Inferior parietal cortex (tissue), 1 donor: ENCODE results near the gene ATP5MG.
A peak's percentile ranks its signal among the peaks of the same experiment; 100 is the strongest.
"Not testable (repeated sequence)": the region's sequence is repeated elsewhere in the genome, so short reads cannot be mapped to it uniquely, and the experiment has no call there.

Experiments
- DNase-seq: peaks from one replicate; pipeline ENCODE4 v3.0.0-alpha.2; 2016; ENCODE audit errors: extremely low spot score

Gene ATP5MG

DNA sequence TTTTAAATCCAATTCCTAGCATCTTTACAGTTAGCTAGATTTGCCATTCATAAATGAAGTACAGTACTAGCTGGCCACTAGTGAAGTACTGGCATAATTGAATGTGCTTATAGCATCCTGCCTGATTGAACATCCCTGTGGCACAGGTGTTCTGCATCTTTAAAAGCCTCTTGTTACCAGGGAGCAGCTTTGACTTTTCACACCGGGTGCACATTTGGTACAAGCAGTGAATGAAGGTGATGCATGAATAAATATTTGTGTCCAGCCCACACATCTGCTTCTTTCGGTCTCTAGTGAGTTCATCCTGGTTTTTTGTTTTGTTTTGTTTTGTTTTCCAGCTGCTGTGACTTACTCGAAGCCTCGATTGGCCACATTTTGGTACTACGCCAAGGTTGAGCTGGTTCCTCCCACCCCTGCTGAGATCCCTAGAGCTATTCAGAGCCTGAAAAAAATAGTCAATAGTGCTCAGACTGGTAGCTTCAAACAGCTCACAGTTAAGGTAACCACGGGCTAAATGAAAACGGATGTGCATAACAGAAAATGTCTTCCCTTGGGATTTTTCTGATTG lies 5.3 kb downstream of the ATP5MG start:
- no peak for DNase-seq

DNA sequence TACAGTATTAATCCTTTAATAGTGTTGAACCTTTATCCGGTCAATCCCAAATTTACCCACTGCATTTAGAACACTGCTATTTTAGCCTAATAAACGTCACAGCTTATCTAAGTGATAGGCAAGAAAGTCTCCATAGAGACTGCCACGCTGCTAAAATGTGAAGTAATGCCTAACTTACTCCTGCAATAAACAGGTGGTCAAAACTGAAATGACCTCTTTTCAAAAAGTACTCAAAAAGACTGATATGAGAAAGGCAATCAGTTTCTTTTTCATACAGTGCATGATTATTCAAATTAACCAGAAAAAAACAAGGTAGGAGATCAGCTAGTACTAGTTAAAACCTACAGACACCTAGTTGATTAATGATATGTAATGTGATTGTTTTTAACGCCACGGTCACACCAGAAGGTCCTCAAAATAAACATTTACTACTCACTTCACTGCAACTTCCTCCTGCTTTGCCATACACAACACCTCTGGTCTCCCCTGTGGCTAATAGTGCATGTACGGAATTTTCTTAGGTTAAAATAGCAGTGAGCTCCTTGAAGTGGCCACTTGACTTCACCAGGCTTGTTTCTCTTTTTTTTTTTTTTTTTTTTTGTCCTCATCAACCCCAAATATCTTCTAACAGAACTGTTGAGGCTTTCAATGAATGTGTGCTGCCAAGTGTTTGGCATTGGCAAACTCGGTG lies 8.8 kb downstream of the ATP5MG start:
- no peak for DNase-seq

DNA sequence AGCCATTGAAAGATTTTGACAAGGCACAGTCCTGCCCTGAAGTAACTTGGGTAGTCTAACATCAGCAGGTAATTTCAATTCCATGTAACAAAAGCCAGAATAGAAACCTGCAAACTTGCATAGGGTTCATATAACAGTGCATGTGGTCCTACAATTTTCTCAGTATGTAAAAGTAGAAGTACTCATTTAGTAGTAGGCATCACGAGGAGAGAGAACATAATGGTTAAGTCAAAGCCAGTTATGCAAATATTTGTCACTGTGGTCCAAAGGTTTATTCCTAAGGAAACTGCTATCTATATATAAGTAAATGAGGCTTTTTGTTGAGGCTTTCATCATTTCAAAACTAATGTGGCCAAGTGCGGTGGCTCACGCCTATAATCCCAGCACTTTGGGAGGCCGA lies 10.1 kb downstream of the ATP5MG start:
- no peak for DNase-seq

DNA sequence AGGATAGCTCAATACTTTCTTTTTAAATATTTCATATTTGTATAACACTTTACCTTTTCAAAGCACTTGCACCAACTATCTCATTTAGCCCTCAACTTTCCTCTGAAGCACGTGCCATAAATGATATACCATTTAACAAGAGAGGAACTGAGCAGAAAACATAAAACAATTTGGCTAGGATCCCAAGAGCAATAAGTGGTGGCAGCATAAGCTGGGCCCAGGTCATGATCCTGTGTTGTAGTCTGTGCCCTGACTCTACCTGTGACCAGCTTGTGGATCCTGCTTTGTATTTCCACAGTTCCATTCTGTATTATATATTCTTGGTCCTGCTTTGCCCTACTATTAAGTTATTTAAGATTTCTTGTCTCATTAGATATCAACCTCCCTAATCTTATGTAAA lies 11.5 kb downstream of the ATP5MG start:
- DNase-seq = no peak

DNA sequence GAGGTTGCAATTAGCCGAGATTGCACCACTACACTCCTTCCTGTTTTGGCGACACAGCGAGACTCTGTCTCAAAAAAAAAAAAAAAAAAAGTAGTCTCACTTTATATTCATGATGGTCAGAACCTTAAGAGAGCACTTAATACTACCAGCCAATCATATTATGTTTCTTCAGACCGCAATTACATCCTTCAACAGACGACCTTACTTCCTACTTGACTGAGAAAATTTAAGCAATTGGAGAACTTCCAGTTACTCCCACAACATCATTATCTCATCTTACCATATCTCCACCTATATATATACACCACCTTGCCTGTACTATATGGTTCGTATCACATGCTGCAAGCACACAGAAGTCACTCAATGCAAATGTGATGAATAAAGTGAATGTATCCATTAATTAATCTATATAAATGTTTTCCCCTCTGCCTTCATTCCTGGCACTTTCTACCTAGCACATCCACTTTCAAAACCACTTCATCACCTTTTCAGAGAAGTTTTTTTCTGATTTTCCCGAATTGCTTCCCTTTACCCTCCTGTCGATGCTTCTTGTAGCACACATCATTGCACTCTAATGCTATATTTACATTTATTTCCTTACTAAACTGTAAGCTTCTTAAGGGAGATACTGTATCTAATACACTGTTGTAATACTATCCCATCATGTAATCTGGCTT lies 13.8 kb downstream of the ATP5MG start:
- no peak for DNase-seq

DNA sequence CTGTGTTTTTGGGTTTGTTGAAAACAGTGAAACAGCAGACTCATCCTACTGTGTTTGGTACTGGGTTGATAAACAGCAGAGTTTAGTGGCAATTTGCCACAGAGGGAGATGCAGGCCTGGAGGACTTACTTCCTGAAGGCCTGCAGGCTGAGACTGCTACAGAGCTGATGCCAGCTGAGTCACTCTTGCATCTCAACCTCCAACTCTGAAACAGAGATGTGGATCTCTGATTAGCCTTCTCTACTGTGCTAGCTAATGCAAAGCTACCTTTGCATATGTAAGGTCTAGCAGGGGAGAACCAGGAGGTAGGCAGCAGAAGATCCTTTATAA lies 14.3 kb downstream of the ATP5MG start:
- peak; percentile 59 for DNase-seq

DNA sequence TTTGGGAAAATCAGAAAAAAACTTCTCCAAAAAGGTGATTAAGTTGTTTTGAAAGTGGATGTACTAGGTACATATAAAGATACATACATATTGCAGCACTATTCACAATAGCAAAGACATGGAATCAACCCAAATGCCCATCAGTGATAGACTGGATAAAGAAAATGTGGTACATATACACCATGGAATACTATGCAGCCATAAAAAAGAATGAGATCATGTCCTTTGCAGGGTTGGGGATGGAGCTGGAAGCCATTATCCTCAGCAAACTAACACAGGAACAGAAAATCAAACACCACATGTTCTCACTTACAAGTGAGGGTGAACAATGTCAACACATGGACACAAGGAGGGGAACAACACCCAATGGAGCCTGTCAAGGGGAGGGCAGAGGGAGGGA lies 15.5 kb downstream of the ATP5MG start:
- DNase-seq = not testable (repeated sequence)

DNA sequence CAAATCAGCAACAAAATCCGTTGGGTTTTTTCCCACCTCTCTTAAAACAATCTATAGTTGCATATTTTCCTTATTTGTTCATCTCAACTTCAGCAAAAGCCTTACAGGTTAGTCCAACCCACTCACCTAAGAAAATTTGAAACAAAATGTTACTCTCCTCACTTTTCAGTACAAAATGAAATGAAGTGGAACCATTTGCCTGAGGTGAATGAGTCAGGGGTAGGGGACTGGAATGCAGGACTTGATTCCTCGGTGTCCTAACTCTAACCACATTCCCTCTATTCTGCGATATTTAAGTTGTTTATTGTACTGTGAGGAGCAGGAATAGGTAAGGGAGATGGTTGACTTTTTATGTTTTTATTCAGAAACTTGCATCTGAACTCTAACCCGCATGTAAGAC lies 16.4 kb downstream of the ATP5MG start:
- no peak for DNase-seq

DNA sequence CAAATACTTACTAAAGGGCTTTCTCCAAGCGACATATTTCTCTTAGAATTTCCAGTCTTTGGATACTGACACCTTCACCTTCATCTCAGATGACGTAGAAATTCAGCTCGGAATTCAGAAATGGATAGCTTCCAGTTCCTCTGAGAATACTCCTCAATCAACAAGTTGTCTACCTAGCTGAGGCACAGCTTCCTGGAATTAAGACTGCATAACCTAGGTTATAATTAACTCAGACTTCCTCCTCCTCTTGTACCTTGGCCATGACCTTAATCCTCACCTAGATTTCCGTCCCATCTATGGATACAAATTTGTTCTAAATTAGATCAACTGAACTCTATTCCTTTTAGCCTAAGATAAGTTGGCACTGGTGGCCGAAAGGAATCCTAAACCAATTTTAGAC lies 17.4 kb downstream of the ATP5MG start:
- DNase-seq = no peak

DNA sequence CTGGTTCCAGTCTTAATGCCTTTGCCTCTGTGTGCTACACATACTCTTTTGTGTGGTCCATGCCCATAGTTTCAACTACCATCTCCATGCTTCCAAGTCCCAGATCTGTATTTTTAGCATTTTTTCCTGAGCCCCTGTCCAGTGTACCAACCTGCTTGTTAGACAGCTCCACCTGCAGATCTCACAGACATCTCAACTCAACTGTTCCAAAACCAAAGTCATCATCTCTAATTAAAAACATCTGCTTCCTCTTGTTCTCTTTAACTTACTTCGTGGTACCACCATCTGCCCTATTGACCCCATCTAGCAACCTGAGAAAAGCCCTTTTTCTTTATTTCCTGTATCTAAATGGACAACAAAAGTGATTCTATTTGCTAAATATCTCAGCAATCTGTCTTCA lies 26.3 kb downstream of the ATP5MG start:
- no peak for DNase-seq

DNA sequence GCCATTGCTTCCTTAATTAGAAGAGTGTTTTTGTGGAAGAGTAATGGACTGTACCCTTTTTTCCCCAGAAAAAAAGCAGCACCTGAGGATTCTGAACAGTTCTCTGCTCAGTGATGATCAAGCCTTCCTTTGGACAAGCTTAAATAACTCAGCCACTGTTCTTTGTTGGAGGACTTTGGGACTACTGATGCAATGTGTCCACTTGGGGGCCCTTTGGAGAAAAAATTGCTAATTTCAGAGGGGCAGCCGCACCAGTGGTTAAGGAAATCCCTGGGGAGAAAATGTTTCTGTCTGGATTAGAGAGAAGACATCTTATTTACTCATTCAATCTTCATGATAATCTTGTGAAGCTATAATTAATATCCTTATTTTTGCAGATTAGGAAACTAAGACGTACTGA lies 29.6 kb downstream of the ATP5MG start:
- no peak for DNase-seq

DNA sequence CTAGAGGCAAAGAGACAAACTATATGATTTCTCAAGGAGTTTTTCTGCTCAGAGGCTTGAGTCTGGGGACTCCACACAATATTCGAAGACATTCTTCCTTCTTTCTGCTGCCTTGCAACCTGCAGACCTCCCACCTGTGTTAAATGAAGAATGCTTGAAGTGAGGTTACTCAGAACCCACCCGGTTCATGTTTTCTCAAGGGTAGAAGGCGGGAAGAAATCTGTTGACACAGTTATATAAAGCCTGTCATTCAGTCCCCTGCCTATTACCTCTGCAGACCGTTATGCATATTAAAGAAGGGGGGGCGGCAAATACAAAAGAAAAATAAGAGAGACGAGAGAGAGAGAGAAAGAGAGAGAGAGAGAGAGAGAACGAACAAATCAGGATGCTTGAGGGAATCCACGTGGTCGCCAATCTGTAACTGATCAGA lies 32.7 kb downstream of the ATP5MG start:
- DNase-seq = no peak

DNA sequence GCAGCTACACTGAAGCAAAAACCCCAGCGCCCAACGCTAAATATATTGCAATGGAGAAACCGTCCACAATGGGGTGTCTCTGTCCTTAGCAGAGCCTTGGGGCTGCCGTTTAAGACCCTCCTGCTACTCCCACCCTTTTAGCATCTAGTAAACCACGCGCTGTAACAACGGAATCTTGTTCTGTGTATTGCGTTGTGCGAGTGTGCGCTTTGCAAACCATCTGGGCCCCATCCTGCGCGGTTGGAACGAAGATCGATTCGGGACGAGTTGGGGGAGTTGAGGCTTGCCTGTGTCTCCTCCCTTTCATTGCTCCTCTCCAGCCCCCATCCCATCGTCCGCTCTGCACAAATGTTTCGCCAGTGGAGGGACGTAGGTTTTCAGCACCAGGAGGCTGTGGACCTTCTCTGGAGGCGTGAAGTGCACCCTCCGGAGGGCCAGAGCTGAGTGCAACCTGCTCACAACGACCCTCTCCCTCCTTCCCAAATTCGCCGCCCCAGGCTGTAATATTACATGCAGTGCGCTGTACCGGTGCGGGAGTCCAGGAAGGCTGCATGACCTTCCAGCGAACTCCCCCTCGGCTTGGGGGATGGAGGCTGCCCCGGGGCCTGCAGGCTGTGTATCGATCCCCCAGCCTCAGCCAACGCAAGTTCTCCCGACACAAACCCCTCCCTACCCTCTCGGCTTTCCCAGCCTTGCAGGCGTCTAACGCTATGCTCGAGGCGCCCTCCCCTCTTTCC lies 33.3 kb downstream of the ATP5MG start:
- peak; percentile 64 for DNase-seq

DNA sequence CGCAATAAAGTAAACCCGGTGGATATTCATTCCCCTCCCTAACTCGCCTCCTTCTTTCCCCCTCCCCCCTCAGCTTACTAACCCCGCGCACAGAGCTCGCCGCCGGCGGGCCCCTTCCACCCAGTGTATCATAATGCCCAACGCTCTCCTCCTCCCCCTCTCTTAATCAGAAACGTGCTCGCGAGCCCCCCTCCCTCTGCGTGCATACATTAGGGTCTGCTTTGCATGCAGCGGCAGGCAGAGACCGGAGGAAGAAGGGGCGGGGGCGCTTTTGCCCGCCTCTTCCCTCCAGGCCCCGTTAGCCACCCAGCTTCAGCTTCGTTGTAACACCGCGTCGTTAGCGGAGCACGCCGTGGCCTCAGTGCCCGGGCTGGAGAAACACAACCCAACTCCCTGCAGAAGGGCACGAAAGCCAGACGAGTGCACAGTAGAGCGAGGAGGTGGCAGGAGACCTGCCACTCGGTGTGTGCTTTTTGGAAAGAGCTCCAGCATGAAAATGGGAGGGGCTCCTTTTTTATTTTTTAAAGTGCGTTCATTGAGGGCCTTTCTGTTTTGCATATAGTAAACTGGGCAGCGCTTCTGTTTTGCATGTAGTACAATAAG lies 34.0 kb downstream of the ATP5MG start:
- no peak for DNase-seq

DNA sequence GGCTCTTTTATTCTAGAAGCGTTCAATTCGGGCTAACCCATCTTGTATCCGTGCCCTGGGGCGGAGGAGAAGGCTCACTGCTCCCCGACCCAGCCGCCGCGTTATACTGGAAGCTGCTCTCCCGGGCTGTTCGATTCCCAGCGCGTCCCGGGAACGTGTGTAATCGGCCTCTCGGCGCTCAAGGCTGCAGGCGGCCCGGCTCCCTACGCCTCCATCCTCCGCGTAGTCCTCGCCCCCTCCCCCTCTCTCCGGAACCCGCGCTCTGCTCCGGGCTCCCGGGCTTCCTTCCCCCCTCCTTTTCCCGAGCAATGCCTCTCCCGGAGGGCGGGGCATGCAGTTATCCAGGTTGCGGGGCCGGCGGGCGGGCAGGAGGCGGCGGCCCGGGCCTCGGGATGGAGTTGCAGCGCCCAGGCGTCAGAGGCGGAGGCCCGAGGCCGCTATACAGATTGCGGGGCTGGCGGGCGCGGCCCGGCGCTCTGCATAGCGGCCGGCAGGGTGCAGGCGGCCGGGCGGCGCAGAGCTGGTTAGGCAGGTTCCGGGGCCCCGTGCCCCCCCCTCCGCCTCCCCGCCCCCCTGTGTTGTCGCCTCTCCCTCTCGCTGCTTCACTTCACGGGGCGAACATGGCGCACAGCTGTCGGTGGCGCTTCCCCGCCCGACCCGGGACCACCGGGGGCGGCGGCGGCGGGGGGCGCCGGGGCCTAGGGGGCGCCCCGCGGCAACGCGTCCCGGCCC lies 34.7 kb downstream of the ATP5MG start, which contains the start of gene KMT2A:
KMT2A (plus strand) TSS at position 600 of the 732 bp plus-strand sequence; CDS start at position 621, 21 bp downstream.
- peak; percentile 92 for DNase-seq

DNA sequence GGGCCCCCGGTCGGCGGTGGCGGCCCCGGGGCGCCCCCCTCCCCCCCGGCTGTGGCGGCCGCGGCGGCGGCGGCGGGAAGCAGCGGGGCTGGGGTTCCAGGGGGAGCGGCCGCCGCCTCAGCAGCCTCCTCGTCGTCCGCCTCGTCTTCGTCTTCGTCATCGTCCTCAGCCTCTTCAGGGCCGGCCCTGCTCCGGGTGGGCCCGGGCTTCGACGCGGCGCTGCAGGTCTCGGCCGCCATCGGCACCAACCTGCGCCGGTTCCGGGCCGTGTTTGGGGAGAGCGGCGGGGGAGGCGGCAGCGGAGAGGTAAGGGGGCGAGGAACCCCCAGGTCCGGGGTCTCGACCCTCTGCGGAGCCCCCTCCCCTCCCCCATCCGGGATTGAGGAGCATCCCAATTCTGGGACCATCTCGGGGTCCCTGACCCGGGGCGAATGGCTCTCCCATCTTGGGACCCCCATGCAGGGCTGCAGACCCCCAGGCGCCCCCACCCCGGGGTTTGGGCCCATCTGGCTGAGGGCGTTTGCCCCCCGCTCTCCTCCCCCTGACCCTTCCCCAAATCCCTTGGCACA lies 35.3 kb downstream of the ATP5MG start:
- no peak for DNase-seq

DNA sequence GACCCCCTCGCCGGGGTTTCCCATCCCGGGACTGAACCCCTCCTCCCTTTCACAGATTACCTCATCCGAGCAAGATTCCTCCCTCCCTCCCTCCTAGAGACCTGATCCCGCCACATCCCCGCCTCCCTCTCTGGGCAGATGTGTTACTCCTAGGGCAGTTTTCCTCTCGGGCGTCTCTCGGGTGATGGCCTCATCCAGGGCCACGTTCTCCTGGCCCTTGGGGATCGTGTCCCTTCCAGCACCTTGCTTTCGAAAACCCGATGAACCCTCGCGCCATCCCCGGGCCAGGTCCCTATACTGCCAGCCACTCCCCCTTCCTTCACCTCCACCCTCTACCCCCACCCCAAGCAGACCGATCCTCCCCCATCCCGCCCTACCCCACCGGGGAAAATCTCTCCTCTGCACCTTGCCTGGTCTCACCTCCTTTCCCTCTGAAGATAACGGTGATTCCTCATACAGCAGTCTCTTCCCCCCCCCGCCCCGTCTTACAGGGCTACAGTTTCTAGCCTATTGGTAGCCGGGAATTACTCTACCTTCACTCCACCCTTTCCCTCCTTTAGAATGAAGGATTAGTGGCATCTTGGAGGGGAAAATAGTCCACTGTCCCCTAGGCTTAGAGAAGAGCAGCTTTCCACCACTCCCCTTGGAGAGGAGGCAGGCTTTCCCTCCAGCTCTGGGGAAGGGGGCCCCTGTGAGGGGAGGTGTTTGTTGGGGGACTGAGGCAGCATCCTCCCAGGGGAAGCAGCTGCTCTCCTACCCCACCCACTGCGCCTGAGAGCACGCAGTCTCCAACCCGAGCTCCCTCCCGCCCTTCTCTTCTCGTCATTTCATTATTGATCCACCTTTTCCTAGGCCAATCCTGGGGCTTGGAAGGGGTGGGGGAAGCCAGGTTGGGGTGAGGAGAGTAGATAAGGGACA lies 36.1 kb downstream of the ATP5MG start:
- DNase-seq = peak; percentile 16

DNA sequence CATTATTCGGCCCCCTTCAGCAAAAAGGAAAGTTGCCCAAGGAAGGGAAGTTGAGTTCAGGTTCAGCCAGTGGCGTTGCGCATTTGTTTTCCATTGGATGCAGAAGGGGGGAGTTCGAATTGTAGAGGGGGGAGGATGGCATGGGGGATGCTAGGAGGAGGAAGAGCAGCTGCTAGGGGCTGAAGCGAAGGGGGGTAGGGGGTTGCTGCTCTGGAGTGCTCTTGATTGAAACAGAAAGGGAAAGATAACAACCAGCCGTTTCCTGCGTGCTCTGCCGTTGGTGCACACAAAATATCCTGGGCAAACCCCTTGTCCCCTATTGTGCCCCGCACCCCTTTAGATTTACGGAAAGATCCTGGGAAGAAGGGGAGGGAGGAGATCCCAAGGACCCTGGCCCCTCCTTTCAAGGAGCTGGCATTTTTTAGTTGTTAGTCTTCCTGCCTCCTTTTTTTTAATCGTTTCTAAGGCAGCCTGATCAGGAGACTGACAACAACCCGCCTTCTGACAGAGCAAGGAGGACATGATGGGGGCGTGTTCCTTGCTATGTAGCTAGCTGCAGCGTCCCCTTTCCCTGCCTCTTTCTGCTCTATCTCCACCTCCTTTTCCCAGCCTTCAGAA lies 37.0 kb downstream of the ATP5MG start:
- DNase-seq = peak; percentile 45

DNA sequence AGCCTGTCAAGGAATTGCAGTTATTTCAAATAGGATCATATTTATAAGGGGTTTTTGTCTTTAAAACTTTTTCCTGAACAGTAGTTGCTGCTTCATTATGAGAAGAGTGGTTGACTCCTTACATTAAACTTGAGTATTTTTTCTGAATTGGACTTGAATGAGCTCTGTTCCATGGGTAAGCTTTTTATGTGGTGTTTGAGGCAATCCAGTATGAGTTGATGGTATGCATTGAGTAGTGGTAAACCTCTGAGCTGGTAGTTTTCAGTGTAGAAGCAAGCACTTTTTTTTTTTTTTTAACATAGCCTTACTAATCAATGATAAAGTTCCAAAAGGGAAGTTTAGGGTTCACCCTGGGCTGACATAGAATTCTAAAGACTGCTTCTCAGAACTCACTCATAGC lies 38.2 kb downstream of the ATP5MG start:
- no peak for DNase-seq
